GM19468 (cell line): ENCODE data around the gene POTEJ.
"Not testable (repeated sequence)": the region's sequence is repeated elsewhere in the genome, so short reads cannot be mapped to it uniquely, and the experiment has no call there.

Source experiments
- ATAC-seq: cut with Tn5 transposase; IDR thresholded peaks from one replicate; pipeline ENCODE4 v1.9.1; 2021; ENCODE audit warnings: mild to moderate bottlenecking, moderate library complexity, moderate number of reproducible peaks; ENCODE audit not compliant: unreplicated experiment; ENCODE audit errors: extremely low read depth

POTEJ gene

DNA sequence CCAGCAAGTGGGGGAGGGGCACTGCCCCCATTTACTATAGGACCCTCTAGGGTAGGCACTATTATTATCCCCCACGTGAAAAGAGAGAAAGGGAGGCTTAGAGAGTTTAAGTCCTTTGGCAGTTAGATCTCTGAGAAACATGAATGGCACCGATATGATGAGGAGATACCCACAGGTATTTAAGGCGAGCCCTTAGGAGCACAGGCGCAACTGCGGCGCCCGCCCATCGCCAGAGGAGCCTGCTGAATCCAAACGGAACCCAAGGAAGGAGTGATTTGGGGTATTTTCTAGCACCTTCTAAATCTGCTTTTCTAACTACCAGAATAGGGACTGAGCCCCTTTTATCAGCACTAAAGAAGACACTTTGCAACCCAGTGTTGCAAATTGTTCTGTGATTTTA, 11.3 kb upstream of the POTEJ start:
- ATAC-seq: not testable (repeated sequence)

DNA sequence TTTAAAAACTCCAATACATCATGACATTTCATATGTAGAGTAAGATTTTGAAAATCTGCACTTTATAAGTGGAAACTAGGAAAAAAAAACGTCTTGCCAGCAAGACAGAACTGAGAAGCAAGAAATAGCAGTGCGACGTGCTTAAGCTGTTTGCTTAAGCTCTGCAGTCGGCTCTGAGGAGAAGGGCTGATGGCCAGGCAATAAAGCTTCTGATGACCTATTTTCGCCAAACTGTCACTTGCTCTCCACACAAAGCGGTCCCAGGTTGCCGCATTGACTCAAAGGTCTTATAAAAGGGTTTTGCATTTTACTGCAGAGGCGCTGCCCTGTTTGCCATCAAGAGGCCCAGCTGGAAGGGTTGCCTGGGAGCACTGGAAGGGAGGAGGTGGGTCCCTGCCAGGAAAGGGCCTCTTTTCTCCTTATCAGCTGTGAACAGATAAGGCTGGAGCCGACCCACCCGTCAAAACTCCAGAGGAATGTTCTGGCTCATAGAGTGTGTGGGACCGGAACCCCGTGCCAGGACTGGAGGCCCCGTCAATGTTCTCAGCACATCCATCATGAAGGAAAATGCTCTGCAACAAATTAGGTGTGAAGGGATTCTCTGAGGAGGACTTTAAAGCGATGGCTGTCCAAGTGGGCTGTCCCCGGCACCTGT, 9.5 kb upstream of the POTEJ start:
- ATAC-seq: not testable (repeated sequence)

GRCh38 chr2:130608276-130609001, 2.8 kb upstream of the POTEJ start:
- ATAC-seq: not testable (repeated sequence)

GRCh38 chr2:130609002-130609920, 2.0 kb upstream of the POTEJ start:
- not testable (repeated sequence) for ATAC-seq

- ATAC-seq: not testable (repeated sequence)
Observed at GRCh38 chr2:130610486-130610885, 754 bp upstream of the POTEJ start.

GRCh38 chr2:130628784-130629475, 17.7 kb downstream of the POTEJ start:
- not testable (repeated sequence) for ATAC-seq

DNA sequence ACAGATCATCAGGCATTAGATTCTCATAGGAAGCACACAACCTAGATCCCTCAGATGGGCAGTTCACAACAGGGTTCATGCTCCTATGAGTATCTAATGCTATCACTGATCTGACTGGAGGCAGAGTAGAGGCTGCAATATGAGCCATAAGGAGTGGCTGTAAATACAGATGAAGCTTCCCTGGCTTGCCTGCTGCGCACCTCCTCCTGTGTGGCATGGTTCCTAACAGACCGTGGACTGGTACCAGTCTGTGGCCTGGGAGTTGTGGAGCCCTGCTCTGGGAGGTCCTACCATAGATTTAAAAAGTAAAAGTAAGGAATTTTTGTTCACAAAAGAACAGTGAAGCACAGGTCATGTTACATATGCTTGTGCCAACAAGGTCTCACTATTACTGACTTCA, 27.7 kb downstream of the POTEJ start:
- not testable (repeated sequence) for ATAC-seq

GRCh38 chr2:130641688-130642087, 30.4 kb downstream of the POTEJ start:
- not testable (repeated sequence) for ATAC-seq

GRCh38 chr2:130649285-130649684, 38.0 kb downstream of the POTEJ start:
- ATAC-seq: not testable (repeated sequence)

- ATAC-seq: not testable (repeated sequence)
Observed at GRCh38 chr2:130664506-130664905, 53.3 kb downstream of the POTEJ start.

DNA sequence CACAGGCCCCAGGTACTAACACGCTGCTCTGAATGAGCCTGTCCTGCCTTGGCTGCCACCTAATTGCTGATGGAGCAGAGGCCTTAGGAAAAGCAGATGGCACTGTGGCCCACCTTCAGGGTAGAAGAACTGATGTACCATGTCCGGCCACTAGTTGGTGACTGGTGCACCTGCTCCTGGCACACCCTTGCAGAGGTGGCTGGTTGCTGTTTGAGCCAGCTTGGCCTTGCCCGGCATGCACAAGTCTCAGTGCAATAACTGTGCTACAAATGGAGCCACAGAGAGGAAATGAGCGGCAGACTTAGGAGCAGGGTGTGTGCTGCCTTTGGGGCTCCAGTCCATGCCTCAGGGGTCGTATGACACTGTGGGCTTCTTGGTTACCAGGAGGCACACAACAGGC, 54.4 kb downstream of the POTEJ start:
- not testable (repeated sequence) for ATAC-seq

DNA sequence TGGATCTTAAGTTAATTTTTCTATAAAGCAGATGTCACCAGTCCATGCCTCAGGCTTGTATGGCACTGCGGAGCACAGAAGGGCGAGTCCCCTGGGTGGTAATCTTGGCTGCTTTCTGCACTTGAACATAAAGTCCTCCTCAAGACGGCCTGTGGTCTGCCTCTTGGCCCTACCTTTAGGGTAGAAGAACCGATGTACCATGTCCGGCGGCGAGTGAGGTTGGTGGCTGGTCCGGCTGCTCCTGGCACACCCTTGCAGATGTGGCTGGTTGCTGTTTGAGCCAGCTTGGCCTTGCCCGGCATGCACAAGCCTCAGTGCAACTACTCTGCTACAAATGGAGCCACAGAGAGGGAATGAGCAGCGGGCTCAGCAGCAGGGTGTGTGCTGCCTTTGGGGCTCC, 56.3 kb downstream of the POTEJ start:
- ATAC-seq: not testable (repeated sequence)

DNA sequence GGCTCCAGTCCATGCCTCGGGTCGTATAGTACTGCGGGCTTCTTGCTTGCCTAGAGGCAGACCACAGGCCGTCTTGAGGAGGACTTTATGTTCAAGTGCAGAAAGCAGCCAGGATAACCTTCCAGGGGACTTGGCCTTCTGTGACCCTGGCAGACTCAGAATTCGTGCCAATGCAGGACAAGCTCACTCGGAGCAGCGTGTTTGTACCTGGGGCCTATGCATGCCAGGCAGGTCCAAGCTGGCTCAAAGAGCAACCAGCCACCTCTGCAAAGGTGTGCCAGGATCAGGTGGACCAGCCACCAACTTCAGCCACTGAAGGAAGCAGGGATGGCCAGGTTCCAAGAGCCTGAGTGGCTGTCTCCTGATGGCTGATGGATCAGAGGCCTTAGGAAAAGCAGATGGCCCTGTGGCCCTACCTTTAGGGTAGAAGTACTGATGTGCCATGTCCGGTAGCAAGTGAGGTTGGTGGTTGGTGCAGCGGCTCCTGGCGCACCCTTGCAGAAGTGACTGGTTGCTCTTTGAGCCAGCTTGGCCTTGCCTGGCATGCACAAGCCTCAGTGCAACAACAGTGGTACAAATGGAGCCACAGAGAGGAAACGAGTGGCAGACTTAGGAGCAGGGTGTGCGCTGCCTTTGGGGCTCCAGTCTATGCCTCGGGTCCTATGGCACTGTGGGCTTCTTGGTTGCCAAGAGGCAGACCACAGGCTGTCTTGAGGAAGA, 58.9 kb downstream of the POTEJ start:
- not testable (repeated sequence) for ATAC-seq

- ATAC-seq: not testable (repeated sequence)
Observed at GRCh38 chr2:130692041-130692770, 81.0 kb downstream of the POTEJ start.

DNA sequence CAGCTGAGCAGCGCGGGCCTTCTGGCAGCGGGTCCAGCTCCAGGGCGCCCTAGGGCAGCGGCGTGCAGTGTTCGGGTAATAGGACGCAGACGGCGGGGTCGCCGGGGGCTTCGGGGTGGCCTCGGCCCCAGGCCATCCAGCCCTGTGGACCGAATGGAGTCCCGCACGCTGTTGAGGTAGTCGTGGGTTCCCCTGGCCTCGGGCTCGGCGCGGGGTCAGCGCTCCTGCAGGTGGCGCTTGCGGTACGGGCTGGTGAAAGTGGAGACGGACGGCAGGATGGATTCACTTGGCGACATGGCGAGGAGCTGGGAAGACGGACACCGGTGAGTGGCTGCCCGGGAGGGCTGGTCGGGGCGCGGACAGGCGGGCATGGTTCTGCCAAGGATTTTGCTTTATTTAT, 82.2 kb downstream of the POTEJ start:
- ATAC-seq: not testable (repeated sequence)

- ATAC-seq: not testable (repeated sequence)
Observed at GRCh38 chr2:130703250-130703649, 92.0 kb downstream of the POTEJ start.
